H4 (cell line): Measurements from ENCODE around the gene KIF1A. TPM values are rescaled to one million over a fixed set of nuclear protein-coding genes. Genes with fewer than 3 reads are reported as not detected.
"Not testable (repeated sequence)": the region's sequence is repeated elsewhere in the genome, so short reads cannot be mapped to it uniquely, and the experiment has no call there.

Experiments
- DNase-seq: peaks from one replicate; pipeline ENCODE4 v3.0.0-alpha.2; 2015; ENCODE audit warnings: low spot score
- total RNA-seq: library from RNA; depleted of rRNA; stranded (reverse); fragments of >200 nt; shearing (Covaris generic); gene quantifications from 2 replicates; pipeline ENCODE4 v1.2.3, GENCODE V29; 2014

KIF1A gene
- total RNA-seq, 1 experiment from 2014 or later: 1.4 TPM

DNA sequence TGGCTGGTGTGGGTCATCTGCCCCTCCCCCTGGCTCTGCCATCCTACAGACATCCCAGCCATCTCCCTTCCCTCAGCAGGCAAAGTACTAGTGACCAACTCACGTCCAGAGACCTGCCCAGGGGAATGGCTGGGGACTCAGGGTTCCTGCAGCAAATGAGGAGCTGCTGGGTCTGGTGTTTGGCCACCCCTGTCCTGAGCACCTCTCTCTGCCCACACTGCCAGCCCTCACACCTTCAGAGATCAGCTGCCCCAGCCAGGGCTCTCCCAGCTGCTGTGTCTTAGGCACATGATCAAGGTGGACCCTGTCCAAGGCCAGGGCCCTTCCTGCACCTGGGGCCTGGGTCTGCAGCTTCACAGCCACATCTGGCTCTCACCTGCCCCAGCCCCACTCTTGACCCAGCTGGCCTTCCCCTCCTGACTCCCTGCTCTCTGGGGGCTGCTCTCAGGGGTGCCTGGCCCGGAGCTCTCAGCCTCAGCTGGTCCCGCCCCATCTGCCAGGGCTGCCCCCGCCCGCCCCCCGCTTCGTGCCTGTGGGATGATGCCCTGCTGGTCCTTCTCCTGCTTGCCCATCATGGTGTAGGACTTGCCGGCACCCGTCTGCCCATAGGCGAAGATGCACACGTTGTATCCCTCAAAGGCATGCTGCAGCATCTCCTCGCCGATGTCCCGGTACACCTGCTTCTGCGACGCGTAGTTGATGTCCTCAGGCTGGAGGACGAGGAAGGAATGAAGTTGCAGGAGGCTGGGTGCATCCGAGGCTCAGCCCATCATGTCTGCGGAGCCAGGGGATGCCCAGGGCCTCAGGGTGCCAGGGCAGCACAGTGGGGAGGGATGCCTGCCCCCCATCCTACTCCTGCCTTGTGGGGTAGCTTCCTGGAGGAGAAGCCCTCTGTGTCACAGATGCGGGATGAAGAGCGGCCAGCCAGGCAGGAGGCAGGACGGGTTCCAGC is 32.2 kb downstream of the KIF1A start:
- DNase-seq: no peak

DNA sequence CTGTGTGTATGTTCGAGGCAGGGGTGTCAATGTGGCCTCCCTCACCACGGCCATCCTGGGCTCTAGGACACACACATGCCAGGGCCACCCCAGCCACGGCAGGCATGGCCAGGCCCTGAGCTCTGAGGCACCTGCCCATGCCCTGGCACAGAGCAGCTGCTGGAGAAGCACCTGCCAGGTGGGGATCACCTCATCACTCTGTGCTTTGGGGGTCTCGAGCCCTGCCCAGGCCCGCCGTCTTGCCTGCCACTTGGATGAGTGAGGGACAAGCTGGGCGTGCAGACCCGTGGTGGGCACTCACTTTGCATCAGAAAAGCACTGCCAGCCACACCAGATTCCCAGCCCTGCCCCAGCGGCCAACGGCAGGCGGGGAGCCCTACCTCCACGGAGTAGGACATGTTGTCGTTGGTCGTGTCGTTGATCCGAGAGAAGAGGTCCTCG is 33.1 kb downstream of the KIF1A start:
- no peak for DNase-seq

DNA sequence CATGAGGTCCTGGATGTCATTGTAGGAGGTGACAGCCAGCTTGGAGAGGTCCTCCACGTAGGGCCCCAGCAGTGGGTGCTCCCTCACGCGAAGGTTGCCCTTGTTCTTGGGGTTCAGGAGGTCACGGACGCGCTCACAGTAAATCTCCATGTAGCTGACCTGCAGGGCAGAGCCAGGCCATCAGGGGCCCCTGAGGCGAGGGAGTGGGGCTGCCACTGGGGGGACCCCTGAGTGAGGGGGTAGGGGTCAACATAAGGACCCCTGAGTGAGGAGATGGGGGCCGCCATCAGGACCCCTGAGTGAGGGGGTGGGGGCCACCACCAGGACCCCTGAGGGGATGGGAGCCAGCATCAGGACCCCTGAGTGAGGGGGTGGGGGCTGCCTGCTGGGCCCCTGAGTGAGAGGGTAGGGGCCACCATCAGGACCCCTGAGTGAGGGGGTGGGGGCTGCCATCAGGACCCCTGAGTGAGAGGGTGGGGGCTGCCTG is 33.6 kb downstream of the KIF1A start:
- no peak for DNase-seq

DNA sequence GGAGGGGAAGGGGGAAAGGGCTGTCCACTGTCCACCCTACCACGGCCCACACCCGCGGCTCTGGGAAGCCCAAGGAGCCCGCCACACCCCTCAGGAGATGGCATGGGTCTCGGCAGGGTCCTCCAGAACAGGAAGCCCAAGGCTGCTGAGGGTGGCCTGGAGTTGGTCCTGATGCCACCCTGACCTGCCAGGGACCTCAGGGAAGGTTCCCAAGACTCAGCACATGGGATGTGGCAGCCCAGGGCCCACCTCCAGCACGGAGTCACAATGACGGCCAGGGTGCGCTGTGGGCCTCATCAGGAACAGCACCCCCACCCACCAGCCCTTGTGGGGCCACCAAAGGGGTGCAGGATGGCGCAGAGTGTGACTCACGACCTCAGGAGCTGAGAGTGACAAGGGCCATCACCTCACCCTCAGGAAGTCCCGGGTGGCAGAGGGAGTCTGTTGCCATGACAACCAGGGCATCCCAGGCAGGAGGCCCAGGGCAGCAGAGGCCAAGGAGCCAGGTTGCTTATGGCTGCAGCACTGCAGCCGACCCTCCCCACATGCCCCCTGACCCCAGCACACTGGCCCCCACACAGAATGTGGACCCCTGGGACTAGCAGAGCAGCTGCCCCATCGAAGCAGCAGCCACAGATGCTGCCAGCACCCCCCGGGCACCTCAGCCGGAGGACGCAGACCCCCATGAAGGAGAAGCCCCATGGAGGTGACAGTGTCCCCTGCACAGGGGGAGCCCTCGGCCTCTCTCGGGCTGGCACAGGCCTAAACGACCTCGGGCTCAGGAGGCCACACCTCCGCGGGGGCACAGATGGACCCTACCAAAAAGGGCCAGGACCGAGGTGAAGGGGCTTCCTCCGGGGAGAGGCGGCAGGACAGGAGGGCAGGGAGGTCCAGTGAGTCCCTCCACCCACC is 34.3 kb downstream of the KIF1A start:
- no peak for DNase-seq

DNA sequence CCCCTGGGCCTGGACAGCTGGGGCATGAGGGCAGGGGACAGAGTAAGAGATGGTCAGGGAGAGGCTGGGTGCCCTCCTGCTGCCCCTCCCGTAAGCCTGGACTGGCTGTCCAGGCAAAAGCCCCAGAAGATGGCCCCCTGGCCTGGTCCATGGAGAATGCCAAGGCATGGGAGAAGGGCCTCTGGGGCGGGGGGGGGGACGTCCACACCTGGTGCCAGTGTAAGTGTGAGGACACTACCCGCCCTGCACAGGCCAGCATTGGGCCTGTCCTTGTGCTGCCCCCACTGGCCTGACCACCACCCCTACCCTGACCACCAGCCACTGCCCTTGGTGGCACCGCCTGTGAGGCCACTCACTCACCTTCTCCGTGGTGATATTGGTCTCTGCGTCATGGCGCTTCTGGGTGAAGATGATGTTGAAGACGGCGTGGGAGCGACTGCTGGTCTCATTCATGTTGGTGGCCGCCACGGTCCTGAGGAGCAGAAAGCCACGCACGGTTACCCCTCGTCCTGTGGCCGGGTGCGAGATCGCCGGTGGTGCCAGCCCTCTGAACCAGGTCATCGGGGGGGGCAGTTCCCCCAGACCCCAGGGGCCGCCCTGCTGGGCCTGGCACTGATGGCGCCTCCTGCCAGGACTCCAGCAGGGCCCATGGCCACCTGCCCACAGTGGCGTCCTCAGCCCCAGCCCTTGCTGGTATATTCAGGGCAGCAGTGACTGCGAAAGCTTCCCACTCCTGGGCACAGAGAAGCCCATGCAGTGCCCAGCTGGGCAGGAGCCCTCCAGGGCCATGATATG is 35.2 kb downstream of the KIF1A start:
- no peak for DNase-seq

DNA sequence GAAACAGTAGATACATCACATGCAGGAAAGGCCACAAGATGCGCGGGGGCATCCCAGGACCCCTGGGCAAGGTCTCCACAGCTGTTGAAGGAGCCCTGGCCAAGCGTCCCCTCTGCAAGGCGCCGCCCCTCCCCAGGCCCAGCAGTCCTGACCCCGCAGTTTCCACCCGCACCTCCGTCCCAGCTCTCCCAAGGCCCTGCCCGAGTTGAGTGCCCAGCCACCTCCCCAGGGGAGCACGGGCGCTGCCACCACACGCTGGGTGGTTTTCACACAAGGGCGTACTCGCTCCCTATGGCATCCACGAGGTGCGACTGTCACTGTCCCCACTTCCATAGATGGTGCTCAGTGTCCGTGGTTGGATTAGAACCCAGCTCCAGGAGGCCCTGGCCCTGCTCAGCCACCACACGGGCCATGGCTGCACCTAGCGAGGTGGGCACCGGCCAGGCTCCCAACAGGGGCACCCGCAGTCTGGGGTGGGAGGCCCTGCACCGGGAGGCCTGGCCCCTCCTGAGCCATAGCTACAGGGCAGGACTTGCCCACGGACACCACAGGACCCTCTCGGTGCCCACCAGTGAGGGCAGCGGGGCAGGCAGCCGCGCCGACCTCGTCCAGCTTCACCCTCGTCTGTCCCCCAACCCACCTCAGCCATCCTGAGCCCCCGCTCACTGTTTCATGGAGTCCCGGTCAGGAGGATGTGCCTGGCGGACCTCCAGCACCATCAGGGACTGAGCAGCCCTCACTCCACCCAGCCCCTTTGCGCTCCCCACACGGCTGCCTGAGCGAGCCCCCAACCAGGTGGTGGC is 36.0 kb downstream of the KIF1A start:
- no peak for DNase-seq

DNA sequence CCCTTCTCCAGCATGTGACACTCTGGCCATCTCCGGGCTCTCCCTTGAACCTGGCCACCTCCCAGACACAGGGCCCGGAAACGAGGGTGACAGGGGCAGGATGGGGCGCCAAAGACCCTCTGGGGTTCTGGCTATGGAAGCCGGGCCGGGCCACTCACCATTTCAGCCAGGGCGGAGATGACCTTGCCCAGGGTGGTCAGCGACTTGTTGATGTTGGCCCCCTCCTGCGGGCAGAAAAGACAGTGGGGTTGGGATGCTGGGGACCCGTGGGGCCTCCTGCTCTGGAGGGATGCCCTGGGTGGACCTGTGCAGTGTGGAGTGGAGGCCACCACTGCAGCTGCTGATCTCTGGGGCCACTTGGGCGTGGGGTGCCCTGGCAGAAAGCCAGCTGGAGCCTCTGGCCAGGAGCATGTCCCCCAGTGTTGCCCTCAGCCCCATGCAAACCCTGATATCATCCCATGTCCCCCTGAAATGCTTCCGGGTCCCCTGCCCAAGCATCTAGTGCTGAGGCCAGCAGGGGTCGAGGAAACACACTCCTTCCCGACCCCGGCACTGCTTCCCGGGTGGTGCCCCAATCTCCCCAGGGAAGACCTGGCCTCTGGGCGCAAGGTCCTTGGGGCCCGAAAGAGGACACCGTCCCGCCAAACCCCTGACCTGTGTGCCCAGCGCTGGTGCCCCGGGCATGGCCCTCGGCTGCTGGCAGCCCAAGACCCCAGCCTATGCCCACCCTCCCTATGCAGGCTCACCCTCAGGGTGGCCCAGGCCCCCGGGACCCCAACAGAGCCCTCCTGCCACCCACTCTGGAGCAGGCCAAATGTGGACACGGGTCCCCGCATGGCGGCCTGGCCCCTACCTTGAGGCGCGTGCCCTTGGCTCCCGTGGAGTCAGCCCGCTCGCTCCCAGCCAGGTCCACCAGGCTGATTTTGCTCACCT is 36.9 kb downstream of the KIF1A start:
- DNase-seq: no peak

DNA sequence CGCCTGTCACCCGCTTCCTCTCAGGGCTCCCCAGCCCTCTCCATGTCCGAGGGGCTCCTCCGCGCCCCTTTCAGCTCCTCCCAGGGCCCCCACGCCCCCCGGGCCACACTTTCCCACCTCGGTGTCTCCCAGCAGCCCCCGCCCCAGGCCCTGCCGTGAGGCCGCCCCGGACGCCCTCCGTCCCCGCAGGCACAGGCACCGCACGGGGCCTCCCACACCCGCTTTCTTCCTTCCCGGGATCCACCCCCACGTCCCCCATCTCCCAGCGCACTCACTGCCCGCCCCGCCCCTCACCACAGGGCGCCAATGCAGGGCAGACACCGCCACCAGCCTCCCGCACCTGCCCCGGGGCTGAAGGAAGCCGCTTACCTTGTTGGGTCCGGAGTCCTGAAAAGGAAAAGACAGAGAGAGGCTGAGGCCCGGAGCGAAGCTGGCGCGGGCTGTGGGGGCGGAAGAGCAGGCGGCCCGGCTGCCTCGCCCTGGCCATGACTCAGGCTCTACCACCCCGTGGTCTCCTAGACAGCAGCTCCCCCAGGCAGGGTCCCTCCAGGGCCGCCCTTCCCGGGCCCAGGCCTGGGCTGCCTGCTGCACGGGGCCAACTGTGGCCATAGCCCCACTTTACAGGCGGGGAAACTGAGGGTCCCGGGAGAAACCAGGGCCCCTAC is 37.7 kb downstream of the KIF1A start:
- DNase-seq: no peak

DNA sequence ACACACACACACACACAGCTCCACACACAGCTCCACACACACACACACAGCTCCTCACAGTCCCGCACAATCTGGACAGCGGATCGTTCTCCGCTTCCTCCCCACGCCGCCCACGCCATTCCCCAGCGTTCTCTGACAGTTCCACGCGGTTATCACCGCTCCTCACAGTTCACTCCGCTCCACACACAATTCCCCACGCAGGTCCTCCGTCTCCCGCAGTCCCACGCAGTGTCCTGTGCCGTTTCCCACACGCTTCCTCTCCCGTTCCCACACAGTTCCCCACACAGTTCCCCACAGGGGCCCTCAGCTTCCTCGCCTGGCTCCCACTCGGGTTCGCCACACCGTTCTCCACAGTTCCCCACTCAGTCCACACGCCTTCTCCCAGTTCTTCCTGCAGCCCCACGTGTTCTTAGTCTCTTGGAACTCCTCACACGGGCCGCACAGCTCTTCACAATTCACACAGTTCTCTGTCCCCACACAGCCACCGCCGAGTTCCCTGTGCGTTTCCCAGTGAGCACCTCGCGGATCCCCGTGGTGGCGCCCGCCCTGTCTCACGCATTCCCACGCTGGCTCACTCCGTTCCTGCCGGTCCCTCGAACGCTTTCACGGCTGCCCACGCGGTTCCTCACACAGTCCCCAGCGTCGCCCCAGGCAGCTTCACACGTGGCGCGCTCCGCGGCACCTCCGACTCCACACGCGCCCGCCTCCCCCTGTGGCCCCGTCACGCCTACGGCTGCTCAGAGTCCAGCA is 38.4 kb downstream of the KIF1A start:
- no peak for DNase-seq

DNA sequence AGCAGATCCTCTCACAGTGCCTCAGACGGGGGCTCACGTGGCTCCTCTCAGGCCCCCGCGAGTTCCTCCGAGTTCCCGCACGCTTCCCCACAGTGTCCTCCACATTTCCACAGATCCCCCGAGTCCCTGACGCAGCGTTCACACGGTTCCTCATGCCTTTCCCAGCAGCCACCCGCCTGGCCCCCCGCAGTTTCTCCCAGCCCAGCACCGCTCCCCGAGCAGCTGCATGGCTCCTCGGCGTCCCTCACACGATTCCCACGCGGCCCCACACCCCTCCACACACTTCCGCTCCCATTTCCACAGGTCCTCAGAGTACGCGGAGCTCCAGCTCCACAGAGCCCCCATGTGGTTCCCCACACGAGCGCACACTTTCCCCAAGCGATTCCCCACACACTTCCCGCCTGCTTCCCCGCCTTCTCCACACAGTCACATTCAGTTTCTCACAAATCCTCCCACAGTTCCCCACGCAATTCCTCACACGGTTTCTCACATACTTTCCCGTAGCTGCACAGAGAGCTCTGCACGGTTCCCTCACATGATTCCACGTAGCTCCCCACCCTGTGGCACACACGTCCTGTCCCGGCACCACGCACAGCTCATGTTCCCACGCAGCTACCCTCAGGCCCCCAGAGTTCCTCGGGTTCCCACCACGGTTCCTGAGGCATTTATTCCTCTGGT is 39.9 kb downstream of the KIF1A start:
- DNase-seq: no peak

DNA sequence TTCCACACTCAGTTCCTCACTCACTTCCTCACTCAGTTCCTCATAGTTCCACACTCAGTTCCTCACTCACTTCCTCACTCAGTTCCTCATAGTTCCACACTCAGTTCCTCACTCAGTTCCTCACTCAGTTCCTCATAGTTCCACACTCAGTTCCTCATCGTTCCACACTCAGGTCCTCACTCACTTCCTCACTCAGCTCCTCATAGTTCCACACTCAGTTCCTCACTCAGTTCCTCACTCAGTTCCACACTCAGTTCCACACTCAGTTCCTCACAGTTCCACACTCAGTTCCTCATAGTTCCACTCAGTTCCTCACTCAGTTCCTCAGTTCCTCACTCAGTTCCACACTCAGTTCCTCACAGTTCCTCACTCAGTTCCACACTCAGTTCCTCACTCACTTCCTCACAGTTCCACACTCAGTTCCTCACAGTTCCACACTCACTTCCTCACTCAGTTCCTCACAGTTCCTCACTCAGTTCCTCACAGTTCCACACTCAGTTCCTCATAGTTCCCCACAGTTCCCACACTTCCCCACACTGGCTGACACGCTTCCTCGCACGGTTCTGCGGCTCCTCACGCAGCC is 40.7 kb downstream of the KIF1A start:
- DNase-seq: not testable (repeated sequence)

DNA sequence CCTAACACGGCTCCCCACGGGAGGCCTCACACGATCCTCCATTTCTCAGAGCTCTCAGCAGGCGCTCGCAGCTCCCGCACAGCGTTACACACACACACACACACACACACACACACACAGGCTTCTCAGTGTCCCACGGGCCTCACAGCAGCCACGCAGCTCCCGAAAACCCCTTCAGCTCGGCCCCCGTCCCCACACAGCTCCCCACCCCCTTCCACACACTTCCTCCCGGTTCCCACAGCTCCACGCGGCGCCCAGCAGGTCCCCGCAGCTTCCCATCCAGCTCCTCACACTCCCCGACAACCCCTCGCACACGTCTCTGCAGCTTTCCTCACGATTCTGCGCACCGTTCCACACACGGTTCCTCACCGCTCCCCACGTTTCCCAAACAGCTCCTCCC is 41.6 kb downstream of the KIF1A start:
- DNase-seq: no peak

DNA sequence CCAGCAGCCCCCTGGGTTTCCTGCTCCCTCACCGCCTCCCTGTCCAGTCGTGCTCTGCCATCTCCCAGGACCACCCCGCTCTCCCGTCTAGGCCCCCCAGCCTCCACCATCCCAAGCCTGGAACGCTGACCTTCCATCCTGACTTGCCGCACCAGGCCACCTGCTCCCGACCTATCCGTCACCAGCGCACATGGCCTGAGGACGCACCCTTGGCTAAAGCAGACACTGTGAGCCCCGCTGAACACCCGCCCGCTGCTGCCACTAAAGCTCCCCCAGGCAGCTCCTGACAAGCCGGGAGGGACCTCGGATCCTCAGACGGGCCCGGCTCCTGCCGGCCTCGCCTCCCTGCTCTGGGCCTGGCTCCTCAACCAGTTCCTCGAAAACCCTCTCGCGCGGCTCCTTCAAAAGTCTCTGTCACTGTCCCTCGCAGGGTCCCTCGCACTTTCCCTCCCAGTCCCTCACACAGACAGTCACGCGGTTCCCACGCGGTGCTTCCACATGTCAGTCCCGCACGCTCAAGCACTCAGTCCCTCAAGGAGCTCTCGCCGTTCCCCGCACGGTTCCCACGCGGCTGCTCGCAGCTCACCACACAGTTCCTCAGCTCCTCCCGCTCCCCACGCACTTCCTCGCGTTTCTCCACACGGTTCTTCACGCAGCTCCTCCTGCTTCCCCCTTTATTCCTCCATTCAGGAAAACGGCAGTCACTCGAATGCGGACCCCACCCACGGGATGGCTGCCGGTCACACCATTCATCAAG is 42.4 kb downstream of the KIF1A start:
- DNase-seq: no peak

DNA sequence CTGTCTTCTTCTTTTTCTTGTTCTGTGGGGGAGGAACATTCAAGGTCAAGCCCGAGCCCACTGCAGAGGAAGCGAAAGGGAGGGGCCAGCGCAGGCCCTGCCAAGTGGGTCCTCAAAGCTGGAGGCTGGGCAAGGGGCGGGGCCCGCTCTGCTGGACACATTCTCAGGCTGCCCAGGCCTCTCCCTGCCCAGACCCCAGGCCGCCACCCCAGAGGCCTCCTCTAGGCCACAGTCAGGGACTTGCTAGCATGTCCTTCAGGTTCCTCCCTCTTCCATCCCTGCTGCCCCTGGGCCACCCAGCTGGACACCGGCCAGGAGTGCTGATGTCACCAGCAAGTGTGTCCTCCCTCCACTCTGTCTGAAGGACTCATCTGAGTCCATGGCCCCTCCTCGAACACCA is 44.1 kb downstream of the KIF1A start:
- no peak for DNase-seq

DNA sequence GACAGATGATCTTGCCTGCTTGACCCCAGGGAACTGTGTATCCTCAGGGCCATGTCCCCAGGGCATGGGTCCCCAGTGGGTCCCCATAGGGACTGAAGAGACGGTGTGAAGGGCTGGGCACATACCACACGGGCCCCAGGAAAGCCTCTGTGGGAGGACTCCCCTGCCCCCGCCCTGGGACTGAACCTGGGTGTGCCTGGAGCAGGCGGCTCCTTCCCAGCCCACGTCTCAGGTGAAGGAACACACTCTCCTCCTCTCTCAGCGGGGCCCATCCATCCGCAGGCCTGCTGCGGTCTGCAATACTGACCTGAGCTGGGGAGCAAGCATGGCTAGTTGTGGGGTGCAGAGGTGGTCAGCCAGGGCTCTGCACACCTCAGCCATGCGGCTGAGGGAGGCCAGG is 45.2 kb downstream of the KIF1A start:
- DNase-seq: no peak

DNA sequence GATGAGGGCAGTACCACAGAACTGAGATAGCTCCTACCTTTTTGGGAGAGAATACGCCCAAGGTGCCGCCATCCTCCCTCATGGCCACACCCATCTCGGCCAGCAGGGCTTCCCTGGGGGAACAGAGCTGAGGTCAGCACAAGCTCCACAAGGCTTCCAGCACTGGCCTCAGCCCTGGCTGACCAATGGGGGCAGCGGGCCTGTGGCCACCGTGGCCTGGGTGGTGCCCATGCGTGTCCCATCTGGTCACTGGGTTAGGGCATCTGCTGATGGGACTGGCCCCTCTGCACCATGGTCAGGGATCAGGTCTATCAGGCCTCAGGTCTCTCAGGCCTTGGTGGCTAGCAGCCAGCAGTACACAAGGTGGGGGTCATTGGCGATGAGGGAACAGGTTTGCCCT is 50.9 kb downstream of the KIF1A start:
- DNase-seq: no peak

DNA sequence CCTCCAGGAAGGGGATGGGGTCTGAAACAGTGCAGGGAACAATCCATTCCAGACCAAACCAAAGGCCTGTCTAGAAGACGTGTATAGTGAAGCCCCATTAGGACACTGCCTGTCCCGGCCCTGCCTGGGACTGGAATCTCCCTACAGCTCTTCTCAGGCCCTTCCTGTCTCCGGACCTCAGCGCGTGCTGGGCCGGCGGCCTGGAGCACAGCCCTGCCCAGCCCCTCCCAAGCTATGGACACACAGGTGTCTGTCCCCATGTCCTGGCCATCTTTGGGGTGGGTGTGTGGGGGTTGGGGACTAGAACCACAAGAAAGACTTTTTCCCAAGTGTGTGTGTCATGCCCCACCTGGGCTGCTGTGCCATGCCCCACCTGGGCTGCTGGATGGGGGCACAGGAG is 51.8 kb downstream of the KIF1A start:
- DNase-seq: no peak
